HEK293 (cell line): Measurements from ENCODE around the gene OLFM2.

ENCODE experiments used
- HOXA7 ChIP-seq: sonication (generic); formaldehyde crosslinking; IDR thresholded peaks from 2 replicates; pipeline ENCODE4 v1.8.1; 2022; ENCODE audit warnings: missing genetic modification reagents, borderline replicate concordance
- YY1 ChIP-seq: fragments of 450-650 bp; formaldehyde crosslinking; IDR thresholded peaks from 2 replicates; pipeline ENCODE4 v1.5.1; 2018; ENCODE audit warnings: missing biosample characterization, missing genetic modification characterization
- ZNF324 ChIP-seq: fragments of 450-650 bp; formaldehyde crosslinking; IDR thresholded peaks from 2 replicates; pipeline ENCODE4 v1.5.1; 2016; ENCODE audit warnings: missing biosample characterization, missing genetic modification characterization
- ZNF391 ChIP-seq: fragments of 450-650 bp; formaldehyde crosslinking; IDR thresholded peaks from 2 replicates; pipeline ENCODE4 v1.5.1; 2016; ENCODE audit warnings: low read depth, missing biosample characterization, missing genetic modification characterization, borderline replicate concordance
- ZNF830 ChIP-seq: fragments of 450-650 bp; IDR thresholded peaks from 2 replicates; pipeline ENCODE4 v1.5.0; 2018; ENCODE audit warnings: missing biosample characterization, missing genetic modification characterization, low read depth, mild to moderate bottlenecking, moderate library complexity
- TF ChIP-seq, protein P1 (sequence below): fragments of 450-650 bp; formaldehyde crosslinking; IDR thresholded peaks from 2 replicates; pipeline ENCODE4 v1.5.1; 2016; ENCODE audit warnings: missing biosample characterization, missing genetic modification characterization

DNA sequence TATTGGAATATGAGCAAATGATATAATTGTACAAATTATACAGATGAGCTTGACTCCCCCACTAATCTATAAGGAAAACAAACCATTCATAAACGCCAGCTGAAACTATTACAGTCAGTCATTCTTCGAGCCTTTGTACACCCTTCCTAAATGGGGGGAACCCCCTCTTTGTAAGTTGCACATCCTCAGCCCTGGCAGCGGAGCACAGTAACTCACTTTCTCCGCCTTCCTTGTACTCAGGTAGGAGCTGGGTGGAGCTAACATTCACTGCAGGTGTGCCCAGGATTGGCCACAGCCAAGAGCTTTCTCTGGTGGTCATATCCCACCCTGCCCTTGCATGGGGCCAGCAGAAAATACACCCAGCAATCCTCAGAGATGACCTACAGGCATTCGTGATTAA, 72.6 kb downstream of the OLFM2 start:
- TF ChIP-seq HOXA7 (CRISPR knock-in tag) (no peak), YY1 (tag by site-specific recombination) (no peak), ZNF324 (tag by site-specific recombination) (no peak), ZNF391 (tag by site-specific recombination) (no peak), ZNF830 (tag by site-specific recombination) (no peak)
- TF ChIP-seq, protein P1, sequence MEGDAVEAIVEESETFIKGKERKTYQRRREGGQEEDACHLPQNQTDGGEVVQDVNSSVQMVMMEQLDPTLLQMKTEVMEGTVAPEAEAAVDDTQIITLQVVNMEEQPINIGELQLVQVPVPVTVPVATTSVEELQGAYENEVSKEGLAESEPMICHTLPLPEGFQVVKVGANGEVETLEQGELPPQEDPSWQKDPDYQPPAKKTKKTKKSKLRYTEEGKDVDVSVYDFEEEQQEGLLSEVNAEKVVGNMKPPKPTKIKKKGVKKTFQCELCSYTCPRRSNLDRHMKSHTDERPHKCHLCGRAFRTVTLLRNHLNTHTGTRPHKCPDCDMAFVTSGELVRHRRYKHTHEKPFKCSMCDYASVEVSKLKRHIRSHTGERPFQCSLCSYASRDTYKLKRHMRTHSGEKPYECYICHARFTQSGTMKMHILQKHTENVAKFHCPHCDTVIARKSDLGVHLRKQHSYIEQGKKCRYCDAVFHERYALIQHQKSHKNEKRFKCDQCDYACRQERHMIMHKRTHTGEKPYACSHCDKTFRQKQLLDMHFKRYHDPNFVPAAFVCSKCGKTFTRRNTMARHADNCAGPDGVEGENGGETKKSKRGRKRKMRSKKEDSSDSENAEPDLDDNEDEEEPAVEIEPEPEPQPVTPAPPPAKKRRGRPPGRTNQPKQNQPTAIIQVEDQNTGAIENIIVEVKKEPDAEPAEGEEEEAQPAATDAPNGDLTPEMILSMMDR (tag by site-specific recombination) = no peak
